Glomerular endothelial cell (primary cell): ENCODE measurements around the gene NME9. TPM values are rescaled to one million over a fixed set of nuclear protein-coding genes. Genes with fewer than 3 reads are reported as not detected.

ENCODE experiments used
- DNase-seq: peaks from one replicate; pipeline ENCODE4 v3.0.0-alpha.2; 2011; ENCODE audit warnings: low read depth, low spot score; ENCODE audit errors: extremely low read depth
- total RNA-seq: library from RNA; depleted of rRNA; stranded (reverse); fragments of >200 nt; gene quantifications from 2 replicates; pipeline ENCODE4 v1.2.3, GENCODE V29; 2015

Gene NME9
- total RNA-seq, 1 donor from 2014 or later: not detected

DNA sequence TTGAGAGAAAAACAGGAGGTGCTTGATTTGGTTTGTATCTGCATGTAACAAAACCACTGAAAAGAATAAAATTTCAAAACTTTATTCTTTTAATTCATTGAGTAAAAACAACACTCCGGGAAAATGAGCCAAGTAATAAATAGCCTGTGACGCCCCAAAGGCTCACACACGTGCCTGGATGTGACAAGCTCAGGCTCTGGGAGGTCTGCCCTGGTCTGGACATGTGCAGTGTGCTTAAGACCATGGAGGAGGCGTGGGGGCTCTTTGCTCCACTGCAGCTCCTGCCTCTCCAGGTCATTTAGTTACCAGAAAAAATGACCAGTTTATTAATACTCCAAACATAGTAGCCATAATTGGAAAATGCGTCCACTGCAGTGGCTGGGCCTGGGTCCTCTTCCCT is 8.6 kb upstream of the NME9 start:
- DNase-seq: no peak

DNA sequence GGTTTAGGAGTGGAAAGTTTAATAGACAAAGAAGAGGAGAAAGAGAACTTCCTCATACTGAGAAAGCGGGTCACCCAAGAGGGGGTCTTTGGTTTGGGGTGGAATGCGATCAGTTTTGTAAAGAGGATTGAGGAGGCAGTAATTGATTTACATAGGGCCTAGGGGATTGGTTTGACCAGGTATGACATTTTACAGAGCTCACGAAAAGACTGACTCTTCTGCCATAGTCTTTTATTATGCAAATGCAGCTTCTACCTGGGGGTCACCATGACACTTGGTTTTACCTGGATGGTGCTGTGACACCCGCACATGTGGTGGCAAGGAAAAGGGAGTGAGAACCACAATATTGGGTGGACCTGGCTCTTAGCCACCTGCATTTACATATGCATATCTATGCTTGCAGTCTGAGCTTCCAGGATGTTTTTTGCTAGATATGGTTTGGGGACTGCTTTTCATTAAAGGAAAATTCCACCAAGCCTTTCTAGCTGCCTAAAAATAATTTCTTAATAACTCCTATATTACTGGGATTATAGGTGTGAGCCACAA is 6.9 kb upstream of the NME9 start:
- DNase-seq: no peak

DNA sequence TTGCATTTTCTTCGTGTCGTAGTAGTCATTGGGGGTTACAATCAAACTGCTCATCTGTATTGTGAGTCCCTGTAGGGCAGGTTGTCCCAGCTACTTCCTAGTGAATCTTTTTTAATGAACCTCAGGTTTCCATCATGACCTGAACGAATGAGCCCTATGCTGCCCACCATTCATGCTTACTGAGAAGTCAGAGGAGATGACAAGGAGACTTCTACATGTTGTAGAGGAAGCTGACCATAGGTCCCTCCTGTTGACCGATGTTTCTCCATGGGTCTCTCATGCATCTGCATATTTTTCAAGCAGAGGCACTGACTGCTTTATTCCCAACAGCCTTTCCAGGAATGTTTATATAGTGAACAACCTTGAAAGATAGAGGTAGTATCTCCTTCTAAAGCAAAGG is 5.0 kb upstream of the NME9 start:
- DNase-seq: no peak

DNA sequence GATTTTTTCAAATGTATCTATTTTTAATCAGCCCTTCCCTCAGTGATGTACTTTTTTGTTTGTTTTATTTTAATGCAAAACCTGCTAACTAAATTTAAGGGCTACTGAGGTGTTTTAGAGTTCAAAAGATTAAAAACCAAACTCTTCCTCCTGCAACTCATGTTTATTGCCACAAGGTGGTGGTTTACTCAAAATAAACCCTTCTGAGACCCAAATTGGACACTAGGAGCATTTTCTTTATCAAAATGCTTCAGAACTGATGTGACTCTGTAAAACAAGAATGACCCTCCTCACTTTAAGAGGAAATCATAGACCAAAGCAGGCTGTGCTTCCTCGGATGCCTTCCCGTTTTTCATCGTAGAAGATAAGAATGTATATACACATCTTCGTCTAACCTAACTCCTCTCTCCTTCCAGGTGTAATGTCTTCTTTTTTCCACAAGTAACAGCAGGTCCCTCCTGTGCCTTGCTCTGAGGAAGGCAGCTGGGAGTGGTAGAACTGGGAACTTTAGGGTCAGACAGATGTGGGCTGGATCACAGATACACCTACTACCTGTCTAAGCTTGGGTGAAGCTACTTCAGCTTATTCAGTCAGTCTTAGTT is 2.9 kb upstream of the NME9 start:
- DNase-seq: no peak

DNA sequence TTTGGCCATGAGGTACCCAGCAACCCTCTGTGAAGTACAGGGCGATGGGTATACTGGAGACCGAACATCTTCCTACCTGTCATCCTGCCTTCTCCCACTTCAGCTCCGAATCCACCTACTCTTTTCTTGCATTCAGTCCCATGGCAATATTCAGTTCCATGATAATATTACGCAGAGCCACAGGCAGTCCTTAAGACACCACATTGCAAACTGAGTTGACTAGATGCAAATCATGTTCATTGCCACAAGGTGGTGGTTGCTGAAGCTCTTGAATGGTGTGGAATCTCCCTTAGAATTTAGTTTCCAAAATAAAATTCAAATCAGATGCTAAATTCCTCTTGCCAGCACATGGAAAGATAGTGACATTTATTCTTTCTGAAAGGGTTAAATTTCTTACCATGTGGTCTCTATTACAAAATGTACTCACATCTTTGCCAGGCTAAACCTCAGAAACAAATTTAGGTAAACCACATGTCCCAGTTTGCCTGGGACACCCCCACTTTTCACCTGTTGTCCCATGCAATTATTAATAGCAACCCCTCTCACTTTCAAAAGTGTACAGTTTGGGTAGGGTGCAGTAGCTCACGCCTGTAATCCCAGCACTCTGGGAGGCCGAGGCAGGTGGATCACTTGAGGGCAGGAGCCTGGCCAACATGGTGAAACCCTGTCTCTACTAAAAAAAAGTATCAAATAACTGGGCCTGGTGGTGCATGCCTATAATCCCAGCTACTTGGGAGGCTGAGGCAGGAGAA is 1.7 kb upstream of the NME9 start:
- no peak for DNase-seq

DNA sequence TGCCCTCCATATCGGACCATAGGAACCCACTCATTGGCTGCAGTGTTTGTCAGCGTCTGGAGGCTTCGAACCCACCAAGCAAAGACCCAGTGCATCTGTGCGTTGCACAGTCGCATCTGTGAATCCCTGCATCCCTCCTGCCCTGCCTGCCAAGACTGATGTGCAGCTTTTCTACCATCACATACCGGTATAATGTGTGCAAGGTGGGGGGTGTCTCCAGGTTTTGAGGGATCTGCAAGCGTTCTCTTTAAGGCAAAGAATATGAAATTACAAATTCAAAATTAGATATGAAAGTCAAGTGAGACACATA is 288 bp upstream of the NME9 start:
- DNase-seq: no peak

DNA sequence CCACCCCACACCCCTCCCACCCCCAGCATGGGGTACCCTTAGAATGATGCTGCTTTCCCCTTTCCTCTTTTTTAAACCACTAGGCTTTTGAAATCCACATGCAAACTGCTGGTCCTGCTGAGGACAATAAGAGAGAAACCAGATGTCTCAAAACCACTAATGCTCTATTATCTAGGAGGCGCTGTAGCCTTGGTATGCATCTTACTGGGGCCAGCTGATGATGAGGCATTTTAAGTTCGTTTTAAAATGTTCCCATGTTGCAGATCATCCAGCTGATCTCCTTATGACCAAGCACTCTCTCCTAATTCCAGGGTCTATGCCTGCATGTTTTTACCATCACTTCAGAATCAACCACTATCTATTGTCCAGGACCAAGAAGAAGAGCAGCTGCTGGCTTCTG is 1.3 kb downstream of the NME9 start:
- no peak for DNase-seq

DNA sequence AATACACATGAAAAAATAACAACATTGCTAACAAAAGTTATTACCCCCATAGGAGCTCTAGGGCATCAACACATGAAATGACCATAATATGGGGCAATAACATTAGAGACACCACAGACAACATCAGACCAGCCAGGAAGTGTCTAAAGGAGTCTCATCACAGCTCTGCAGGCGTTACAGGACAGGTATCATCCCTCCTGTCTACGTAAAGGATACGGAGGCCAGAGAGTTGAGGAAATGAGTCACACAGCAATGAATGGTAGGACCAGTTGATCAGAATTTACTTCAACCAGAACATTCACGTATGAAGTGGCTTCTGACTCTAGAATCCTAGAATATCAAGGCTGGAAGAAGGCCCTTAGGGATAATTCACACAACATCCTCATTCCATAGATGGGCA is 1.8 kb downstream of the NME9 start:
- DNase-seq: no peak

DNA sequence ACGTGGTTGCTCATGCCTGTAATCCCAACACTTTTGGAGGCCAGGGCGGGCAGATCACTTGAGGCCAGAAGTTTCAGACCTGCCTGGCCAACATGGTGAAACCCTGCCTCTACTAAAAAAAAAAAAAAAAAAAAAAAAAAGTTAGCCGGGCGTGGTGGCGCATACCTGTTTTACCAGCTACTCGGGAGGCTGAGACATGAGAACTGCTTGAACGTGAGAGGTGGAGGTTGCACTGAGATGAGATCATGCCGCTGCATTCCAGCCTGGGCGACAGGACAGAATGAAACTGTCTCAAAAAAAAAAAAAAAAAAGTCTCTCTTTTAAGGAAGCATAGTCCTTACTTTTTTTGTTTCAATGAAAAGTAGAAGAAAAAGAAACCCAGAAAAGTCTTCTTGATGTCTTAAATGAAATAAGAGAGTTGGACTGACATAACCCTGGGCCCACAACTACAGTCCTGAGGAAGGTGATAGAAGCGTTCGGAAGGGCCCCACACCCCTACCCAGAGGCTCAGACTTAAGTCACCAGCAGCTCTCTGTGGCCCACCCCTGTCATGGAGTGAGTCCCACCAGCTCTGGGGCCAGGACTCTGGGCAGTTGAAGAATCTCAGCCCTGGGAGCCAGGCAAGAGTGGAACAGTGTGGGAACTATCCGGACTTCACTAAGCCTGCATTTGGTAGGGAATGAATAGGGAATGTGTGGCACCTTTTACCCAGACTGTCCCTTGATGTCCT is 2.6 kb downstream of the NME9 start:
- DNase-seq: no peak

DNA sequence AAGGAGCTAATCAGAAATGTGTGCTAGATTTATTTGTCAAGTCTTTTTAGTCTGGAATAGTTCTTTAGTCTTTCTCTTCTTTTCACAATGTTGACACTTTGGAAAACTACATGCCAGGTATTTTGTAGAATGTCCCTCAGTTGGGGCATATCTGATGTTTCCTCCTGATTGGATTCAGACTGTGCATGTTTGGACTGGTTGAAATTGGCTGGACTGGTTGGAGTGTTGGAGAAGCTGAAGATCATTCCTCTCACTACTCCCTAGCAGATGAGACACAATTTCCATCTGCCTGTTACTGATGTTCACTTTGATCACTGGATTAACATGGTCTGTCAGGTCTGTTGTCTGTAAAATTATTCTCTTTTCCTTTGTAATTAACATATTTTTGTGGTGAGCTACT is 3.7 kb downstream of the NME9 start:
- no peak for DNase-seq

DNA sequence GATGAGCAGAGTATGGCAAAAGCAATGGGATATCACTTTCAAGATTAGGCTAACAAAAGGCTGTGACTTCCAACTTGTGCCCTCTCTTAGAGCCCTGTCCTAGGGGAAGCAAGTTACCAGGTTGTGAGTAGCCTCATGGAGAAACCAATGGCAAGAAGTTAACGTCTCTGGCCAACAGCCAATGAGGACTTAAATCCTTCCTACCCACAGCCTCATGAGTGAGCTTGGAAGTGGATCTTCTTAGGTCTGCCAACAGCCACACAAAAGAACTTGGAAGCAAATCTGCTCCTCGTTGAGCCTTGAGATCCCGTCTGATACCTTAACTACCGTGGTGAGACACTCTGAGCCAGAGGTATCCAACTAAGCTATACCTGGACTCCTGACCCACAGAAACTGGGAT is 5.7 kb downstream of the NME9 start:
- DNase-seq: no peak

DNA sequence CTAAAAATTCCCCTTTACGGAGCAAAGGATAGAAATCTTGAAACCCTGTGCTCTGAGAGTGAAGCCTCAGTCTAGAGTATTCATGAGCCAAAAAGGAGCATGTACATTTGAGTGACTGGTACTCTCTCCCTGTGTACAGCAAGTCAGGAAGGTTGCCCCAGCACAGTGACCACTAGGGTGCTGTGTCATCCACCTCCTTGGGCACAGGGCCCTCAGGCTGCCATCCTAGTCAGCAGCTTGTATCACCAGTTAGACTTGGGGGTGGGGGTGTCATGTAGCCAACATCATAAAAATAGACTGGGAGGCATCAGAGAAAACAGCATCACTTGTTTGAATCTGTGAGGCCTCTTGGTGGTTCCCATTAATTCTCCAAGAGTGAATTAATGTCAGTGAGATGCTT is 12.0 kb downstream of the NME9 start:
- no peak for DNase-seq

DNA sequence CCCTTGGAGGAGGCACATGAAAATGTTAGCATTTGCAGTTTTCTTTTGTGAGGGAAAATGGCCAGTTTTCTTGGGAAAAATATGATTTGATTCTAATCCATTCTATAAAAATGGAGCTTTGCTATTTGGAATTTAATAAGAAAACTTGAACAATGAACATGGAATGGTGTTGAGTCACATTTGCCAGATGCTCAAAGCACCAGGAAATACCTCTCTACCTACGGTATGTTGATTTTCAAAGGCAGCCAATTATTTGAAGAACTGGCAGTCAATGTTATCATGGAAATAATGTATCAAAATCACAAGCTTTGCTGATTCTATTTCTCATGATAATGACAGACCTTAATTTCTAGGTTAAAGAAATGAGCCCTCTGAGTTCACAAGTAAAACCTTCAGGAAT is 14.9 kb downstream of the NME9 start:
- no peak for DNase-seq

DNA sequence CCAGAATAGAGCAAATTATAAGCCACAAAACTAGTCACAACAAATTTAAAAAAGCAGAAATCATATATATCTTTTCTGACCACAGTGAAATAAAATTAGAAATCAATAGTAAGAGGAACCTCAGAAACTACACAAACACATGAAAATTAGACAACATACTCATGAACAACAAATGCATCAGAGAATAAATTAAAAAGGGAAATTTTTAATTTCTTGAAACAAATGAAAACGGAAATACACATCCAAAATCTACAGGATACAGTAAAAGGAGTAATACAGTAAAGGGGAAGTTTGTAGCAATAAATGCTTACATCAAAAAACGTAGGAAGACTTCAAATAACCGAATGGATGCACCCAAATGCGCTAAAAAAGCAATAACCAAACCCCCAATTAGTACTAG is 19.2 kb downstream of the NME9 start:
- no peak for DNase-seq

DNA sequence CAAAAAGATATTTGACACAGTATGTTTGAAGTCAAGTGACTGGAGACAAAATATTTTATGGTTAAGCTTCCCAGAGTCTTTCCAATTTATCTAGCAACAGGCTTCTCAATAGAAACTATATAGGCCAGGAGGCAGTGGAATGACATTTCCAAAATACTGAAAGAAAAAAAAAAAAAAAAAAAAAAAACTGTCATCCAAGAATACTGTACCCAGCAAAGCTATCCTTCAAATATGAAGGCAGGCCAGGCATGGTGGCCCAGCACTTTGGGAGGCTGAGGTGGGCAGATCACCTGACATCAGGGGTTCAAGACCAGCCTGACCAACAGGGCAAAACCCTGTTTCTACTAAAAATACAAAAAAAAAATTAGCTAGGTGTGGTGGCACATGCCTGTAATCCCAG is 20.9 kb downstream of the NME9 start:
- no peak for DNase-seq

DNA sequence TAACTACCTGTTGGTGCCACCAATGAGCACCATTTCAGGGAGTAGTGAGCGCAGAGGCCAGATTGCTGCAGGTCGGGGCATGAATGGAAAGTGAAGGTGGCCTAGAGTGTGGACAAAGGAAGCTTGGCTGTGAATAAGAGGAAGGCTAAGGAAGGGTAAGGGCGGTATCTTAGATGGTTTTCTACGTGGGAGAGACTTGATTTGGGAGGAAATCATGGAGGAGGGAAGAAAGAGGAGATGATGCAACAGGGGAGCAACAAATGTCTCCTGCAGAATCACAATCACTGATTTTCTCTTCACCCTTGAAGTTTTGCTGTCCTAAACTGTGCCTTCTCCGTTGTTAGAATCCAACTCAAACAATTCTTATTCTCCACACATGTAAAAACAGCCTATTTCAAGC is 21.8 kb downstream of the NME9 start:
- no peak for DNase-seq

DNA sequence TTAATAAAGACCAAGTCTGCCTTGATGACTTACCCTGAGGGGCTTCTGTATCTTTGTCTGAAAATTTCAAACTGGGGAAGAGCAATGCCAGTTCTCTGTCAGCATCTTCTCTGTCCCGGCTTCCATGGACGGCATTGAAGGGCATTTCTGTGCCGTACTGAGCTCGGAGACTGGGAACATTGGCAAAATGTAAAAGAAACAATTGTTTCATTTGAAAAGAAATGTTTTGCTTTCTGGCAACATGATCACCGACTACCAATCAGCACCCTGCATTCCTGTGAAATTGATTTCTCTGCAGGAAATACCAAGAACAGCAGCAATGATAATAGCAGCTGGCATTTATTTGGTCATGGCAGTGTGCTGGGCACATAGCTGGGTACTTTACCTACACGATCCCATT is 26.2 kb downstream of the NME9 start:
- DNase-seq: no peak

DNA sequence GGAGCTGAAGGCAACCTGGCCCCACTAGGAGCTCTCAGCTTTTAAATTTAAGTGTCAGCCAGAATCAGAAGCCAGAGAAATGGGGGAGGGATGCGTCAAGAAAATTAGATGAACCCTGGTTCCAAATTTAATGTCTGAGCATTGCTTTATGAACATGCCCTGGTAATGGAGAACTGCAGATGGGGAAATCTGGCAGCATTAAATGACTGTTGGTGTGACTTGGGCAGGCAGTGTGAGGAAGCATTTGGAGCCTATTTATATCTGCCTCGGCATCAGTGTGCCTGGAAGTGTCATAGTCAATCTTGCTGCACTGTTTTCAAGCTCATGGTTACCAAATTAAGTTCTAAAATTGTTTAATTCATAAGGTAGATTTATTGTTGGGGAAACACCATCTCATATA is 29.0 kb downstream of the NME9 start:
- DNase-seq: no peak

DNA sequence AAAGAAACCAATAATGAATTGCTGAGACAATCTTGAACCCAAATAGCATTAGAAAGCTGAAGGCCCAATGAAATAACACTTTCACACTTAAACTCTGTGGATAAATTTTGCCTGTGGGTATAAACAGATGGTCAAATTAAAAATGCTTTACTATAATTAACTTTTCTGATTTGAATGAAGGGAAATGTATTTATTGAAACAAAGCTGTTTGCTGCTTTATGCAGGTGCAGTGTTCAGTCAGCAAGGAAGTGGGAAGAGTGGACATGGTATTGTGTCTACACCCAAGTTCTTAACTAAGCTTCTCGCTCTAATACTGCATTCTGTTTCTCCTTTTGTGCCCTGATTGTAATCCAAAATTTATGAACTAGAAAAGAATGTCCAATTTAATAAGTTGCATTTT is 31.8 kb downstream of the NME9 start:
- DNase-seq: no peak

DNA sequence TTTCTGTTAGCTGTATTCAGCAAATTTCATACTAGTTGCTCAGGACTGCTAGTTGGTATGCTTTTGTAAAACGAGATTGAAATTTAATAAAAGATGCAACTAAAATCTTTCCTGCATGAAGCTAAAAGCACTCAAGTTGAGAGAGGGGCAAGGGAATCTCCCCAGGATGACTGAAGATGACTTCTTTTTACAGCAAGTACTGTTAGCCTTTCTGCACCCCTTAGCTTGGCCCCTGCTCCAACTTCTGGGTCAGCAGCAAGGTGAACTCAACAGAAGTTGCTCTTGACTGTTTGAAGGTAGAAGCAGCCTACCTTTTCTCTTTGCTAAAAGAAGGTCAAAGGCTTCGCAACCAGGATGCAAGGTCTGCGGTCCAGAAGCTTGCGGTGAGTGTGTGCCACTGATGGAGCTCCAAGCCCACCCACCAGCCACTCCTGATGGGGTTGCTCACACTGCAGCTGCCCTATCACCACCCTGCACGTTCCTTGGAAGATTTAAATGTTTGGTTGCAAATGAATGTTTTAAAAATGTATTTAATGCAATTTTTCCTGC is 32.5 kb downstream of the NME9 start:
- DNase-seq: no peak

DNA sequence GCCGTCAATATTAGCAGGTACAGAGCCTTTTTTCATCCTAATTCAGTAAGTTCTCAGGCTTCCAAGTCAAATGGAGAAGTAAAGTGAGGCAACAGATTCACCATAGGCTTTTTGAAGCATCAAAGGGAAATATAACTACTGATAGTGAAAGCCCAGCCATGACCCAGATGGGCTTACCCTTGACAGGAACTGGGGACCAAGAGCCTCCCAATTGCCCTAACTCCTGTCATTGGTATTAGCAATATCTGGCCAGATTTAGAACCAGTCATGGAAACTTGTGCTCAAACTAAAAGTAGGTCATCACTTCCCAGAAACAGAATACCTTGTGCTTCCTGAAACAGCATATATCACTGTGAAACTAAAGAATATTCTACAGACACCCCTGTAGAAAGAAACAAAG is 33.0 kb downstream of the NME9 start:
- no peak for DNase-seq

DNA sequence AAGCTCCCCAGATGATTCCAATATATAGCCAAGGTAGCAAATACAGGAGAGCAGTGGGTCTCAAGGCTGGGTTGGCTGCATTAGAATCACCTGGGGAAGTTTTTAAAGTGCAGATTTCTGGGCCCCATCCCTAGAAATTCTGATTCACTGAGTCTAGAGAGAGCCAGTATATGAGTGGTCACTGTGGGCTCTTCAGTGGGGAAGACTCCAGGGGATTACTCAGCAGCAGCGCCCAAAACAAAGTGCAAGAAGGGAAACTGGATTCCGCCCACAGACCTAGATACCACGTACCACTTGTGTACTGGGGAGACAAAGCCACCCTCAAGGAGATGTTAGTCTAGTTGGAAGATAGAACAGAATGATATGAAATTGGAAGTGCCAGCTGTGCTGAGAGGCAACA is 40.0 kb downstream of the NME9 start:
- DNase-seq: no peak
